Cortex of kidney (tissue), 1 donor: ENCODE measurements around the gene ADAM33.

ENCODE experiments used
- DNase-seq: peaks from one replicate; lab custom pipeline; 2025; lab: John Stamatoyannopoulos, UW

Gene ADAM33

GRCh38 chr20:3706774-3707507, 25.1 kb upstream of the ADAM33 start:
- no peak for DNase-seq

GRCh38 chr20:3705970-3706739, 24.3 kb upstream of the ADAM33 start:
- no peak for DNase-seq

GRCh38 chr20:3705491-3705969, 23.7 kb upstream of the ADAM33 start:
- DNase-seq: no peak

- DNase-seq: no peak
Measured at GRCh38 chr20:3704087-3704486, 22.3 kb upstream of the ADAM33 start.

GRCh38 chr20:3702611-3703391, 21.0 kb upstream of the ADAM33 start:
- DNase-seq: no peak

GRCh38 chr20:3701061-3701998, 19.5 kb upstream of the ADAM33 start:
- no peak for DNase-seq

GRCh38 chr20:3699037-3699436, 17.2 kb upstream of the ADAM33 start:
- no peak for DNase-seq

- no peak for DNase-seq
Measured at GRCh38 chr20:3698591-3699001, 16.8 kb upstream of the ADAM33 start.

GRCh38 chr20:3697588-3698305, 15.9 kb upstream of the ADAM33 start:
- DNase-seq: no peak

GRCh38 chr20:3696745-3697587, 15.2 kb upstream of the ADAM33 start:
- no peak for DNase-seq

GRCh38 chr20:3696200-3696599, 14.4 kb upstream of the ADAM33 start:
- DNase-seq: no peak

- DNase-seq: no peak
Measured at GRCh38 chr20:3694864-3695263, 13.1 kb upstream of the ADAM33 start.

- no peak for DNase-seq
Measured at GRCh38 chr20:3693376-3693775, 11.6 kb upstream of the ADAM33 start.

GRCh38 chr20:3692706-3693294, 11.0 kb upstream of the ADAM33 start:
- no peak for DNase-seq

- DNase-seq: no peak
Measured at GRCh38 chr20:3691897-3692296, 10.1 kb upstream of the ADAM33 start.

GRCh38 chr20:3691306-3691705, 9.5 kb upstream of the ADAM33 start:
- DNase-seq: no peak

GRCh38 chr20:3690413-3690812, 8.6 kb upstream of the ADAM33 start:
- no peak for DNase-seq

- DNase-seq: no peak
Measured at GRCh38 chr20:3689978-3690377, 8.2 kb upstream of the ADAM33 start.

- no peak for DNase-seq
Measured at GRCh38 chr20:3687655-3688054, 5.8 kb upstream of the ADAM33 start.
